HG02938 (cell line): ENCODE measurements around the gene DDX4.
"Not testable (repeated sequence)": the region's sequence is repeated elsewhere in the genome, so short reads cannot be mapped to it uniquely, and the experiment has no call there.

Experiments
- ATAC-seq: cut with Tn5 transposase; IDR thresholded peaks from one replicate; pipeline ENCODE4 v1.9.1; 2021; ENCODE audit warnings: mild to moderate bottlenecking, moderate library complexity; ENCODE audit not compliant: unreplicated experiment

Gene DDX4

DNA sequence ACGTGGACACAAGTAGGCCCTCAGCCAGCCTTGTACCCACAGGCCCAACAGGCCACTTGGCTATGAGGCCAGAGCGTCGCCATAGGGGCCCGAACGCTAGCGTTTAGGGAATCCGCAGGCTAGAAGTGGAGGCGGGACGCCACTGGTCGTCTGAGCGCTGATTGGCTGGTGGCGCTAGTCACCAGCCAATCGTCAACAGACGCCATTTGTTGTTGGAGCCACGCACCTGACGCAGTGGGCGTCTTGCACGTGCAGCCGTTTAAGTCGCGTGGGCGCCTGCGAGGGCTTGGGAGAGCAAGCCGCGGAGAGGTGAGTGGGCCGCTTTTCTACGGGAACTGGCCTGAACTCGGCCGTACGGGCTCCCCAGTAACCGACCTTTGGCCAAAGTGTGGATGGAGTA lies at the start of gene DDX4:
Gene DDX4, plus strand, starts transcription at position 269 of the 400 bp plus-strand sequence. CDS start 903 bp downstream, outside the sequence.
- ATAC-seq: no peak

DNA sequence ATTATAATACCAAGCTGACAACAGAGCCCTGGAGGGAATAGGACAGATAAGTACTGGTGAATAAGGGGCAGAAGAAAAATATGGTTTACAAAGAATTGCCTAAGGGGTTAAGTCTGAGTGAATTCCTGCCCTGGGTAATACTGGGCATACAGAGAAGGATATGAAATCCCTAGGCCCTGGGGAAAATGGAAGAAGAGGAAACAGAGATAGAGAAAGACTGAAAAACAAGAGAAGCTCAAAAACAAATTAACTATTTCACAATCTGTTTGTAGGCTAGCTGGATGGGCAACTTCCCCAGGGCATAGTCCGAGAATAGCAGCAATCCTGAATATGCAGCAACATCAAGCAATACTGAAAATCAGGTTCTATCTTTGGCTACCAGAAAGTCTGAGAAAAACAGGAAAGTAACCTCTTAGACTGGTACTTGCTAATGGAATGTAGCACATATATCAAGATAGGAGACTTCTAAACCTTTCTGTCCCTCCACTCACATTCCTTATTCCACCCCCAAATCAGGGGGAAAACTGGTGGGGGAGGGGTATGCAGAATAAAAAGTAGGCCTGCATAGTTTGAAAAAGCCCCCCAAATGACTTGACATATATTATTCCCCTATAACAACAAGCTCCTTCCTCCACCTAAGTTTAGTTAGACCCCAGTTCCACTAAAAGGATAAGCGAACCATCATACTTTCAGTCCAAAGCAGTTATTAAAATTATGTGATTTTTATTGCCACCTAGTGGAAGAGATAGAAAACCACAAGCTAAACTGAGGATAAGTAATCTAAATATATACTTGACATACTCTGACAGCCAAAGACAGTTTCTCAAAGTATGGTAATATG lies 46.4 kb upstream of the DDX4 start:
- no peak for ATAC-seq

GRCh38 chr5:55692106-55692417 lies 45.8 kb upstream of the DDX4 start:
- no peak for ATAC-seq

- ATAC-seq: no peak
These were observed 45.4 kb upstream of the DDX4 start for GRCh38 chr5:55692509-55692908.

DNA sequence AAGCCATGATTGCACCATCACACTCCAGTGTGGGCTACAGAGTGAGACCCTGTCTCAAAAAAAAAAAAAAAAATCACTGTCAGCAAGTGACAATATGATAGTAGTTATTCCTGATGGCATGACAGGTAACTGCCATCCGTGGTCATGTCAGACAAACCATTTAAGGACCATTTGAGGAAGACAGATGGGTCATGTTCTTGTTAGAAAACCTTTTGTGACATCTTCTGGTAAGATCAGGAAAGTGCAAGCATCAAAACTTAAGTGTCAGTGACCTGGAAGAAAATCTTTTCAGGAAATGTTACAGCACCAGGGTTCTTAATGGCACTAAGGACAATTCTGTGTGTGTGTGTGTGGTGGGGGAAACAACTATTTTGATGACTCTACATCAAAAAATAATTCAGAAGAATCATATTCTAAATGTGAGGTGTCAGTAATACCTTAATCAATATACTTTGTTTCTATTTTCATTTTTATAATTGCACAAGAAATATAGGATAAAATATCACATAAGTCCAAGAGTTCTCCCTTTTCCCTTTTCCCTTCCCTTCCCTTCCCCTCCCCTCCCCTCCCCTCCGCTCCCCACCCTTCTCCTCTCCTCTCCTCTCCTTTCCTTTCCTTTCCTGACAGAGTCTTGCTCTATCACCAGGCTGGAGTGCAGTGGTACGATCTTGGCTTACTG lies 43.6 kb upstream of the DDX4 start:
- ATAC-seq: no peak

DNA sequence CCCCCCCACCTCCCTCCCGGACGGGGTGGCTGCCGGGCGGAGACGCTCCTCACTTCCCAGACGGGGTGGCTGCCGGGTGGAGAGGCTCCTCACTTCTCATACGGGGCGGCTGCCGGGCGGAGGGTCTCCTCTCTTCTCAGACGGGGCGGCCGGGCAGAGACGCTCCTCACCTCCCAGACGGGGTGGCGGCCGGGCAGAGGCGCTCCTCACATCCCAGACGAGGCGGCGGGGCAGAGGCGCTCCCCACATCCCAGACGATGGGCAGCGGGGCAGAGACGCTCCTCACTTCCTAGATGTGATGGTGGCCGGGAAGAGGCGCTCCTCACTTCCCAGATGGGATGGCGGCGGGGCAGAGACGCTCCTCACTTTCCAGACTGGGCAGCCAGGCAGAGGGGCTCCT lies 41.2 kb upstream of the DDX4 start:
- ATAC-seq: not testable (repeated sequence)

- ATAC-seq: peak; percentile 69
These were observed 38.7 kb upstream of the DDX4 start for GRCh38 chr5:55699041-55699688.

DNA sequence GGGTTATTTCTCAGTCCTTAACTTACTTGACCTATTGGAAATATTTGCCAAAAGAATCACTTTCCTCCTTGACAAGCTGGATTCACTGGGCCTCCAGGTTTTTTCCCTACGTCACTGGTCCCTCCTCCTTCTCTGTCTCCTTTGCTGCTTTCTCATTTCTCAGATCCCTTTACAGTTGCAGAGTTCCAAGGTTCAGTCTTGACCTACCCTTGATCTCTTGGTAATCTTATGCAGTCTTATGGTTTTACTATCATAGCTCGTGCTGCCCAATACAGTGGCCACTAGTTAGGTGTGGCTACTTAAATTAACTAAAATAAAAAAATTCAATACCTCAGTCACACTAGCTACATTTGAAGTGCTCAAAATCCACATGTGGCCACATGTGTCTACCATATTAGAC lies 37.1 kb upstream of the DDX4 start:
- no peak for ATAC-seq

DNA sequence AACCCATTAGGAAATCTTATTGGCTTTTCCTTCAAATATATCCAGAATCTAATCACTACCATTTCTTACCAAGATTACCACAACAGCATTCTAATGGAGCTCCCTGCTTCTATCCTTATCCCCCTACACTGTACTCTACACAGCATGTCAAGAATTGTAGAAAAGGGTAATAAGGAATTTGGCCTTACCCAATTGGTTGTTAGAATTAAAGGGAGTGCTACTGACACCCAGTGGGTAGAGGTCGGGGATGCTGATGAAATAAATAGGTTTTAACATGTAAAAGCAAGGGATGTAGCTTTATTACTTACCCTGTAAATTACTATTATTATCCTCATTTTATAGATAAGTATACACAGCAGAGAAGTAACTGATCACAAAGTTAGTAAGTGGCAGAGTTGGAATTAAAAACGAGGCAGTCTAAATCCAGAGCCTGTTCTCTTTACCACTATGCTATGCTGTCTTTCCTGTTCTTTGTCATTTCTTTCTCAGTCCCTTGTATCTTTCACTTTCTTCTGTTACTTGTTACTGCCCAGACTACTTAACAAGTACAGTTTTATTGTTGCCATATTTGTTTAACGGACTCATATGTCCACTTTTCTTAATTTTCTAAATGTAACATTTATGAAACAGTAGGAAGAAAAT lies 36.3 kb upstream of the DDX4 start:
- no peak for ATAC-seq

- no peak for ATAC-seq
These were observed 35.1 kb upstream of the DDX4 start for GRCh38 chr5:55702598-55703345.

- ATAC-seq: no peak
These were observed 31.6 kb upstream of the DDX4 start for GRCh38 chr5:55706230-55706629.

- ATAC-seq: no peak
These were observed 29.1 kb upstream of the DDX4 start for GRCh38 chr5:55708732-55709131.

DNA sequence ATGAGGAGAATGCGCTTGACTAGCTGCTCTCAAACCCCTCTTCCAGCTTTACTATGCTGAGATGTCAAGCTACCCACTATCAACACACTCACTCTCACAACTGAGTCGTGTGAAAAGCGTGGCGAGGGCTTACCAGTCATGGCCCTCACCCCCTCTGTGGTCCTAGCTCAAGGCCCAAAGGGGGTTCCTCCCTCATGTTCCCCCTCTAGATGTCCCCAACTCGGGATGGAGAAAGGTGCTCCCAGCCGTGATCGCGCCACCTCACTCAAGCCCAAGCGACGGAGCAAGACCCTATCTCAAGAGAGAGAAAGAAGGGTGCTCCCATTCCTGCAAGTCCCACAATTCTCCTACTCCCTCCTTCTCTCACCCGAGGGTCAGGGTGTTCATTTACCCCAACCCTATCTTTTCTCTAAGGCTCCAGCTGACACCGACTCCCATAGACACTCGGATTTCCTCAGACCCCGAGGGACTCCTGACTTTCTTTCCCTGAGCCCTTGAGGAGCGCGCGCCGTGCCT lies 26.3 kb upstream of the DDX4 start:
- no peak for ATAC-seq

DNA sequence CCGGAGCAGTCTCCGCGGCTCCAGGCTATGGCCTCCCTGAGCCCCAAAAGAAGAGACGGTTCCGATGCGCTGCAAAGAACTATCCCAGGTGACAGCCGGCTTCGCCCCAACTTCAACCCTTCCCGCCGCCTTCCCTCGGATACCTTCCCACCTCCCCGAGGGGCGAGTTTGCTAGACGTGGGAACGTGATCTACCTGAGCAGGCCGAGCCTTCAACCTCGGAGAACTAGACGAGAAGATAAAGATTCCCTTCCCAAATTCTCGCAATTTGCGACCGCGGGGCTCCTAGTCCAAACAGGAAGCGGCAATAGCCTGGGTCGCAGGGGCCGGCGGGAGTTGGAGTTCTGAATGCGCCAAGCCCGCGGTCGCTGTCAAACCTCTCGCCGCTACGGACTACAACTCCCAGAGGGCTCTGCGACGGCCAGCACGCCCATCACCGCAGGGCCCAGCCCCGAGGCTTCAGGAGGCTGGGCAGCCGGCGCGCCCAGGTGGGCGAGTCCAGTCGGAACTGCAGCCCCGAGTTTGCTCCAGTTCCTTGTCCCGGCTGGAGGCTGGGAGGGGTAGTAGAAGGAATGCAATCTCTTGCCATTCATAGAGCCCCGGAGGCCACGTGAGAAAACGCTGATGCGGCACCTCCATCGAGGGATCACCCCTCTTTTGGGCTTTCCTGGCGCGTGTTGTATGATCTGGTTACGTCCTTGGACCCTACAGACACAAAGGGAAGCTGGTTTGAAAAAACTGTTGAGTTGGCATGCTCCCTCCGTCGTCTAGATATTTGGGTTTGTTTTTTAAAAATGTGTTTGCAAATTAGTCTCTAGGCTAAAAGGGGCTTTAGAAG lies 25.6 kb upstream of the DDX4 start, which contains the start of gene SLC38A9:
Gene SLC38A9, minus strand, starts transcription at position 302 of the 837 bp plus-strand sequence. CDS start 14,366 bp downstream, outside the sequence.
- ATAC-seq: peak; percentile 99

DNA sequence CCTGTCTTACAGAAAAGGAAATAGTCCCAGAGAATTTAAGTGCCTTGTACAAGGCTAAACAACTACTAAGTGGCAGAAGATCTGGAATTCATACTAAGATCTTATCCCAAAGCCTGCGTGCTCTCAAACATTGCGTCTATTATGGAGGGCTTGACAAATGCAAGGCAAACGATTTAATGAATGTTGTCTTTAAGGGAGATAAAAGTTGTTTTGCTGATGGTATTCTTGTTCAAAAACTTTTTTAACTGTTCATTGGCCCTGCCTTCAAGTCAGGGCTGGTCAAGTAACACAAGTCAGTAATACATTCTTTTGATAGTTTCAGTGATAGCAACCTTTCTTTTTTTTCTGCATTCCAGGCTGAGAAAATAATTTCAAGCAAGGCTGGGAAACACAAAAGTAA lies 24.0 kb upstream of the DDX4 start:
- ATAC-seq: no peak

GRCh38 chr5:55714339-55714738 lies 23.5 kb upstream of the DDX4 start:
- no peak for ATAC-seq

DNA sequence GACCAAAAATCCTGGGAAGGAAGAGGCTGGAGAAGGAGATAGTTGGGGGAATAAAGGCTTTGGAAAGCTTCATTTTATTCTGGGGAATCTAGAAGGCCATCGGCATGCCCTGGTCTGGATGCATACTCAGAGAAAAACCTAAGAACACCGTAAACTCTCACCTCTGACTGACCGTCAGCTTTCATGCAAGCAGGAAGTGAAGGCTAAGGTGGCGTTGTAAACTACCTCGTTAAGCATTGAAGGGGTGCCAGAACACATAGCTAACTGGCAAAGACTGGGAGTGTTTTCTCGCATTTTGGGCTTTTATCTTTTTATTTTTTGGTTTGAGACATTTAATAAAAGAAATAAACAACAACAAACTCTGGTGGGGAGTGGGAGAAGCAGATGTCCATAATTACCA lies 23.1 kb upstream of the DDX4 start:
- ATAC-seq: no peak

DNA sequence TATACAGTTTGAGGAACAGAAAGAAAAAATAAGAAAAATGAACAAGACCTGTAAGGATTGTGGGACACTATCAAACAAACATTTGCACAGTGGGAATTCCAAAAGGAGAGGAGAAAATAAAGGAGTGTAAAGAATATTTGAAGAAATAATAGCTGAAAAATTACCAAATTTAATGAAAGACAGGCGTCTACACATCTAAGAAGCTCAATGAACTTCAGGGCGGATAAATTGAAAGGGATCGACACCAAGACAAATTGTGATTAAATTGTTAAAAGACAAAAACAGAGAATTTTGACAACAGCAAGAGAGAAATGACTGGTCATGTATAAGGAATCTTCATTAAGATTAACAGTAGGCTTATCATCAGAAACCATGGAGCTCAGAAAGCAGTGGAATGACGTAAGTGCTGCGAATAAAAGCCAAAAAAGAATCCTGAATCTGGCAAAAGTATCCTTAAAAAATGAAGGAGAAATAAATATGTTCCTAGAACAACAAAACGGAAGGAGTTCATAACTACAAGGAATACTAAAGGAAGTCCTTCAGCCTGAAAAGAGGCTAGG lies 22.3 kb upstream of the DDX4 start:
- ATAC-seq: no peak

DNA sequence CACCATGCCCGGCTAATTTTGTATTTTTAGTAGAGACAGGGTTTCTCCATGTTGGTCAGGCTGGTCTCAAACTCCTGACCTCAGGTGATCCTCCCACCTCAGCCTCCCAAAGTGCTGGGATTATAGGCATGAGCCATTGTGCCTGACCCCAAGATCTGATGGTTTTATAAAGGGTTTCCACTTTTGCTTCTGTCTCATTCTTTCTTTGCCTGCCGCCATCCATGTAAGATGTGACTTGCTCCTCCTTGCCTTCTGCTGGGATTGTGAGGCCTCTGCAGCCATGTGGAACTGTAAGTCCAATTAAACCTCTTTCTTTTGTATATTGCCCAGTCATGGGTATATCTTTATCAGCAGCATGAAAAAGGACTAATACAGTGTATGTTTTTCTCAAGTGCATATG lies 18.8 kb upstream of the DDX4 start:
- not testable (repeated sequence) for ATAC-seq
